Loucy (cell line): ENCODE results near the gene LRG1.

Experiments used
- H2AFZ ChIP-seq: fragments of 200-600 bp; sonication (generic); 2 replicates; pipeline ENCODE4 v1.6.0; 2016; ENCODE audit warnings: antibody characterized with exemption, mild to moderate bottlenecking, low read length, moderate library complexity
- H3F3A ChIP-seq: fragments of 200-600 bp; 2 replicates; pipeline ENCODE4 v1.6.0; 2016; ENCODE audit warnings: antibody characterized with exemption, low read depth, mild to moderate bottlenecking
- H3K27me3 ChIP-seq: fragments of 200-600 bp; sonication (generic); 2 replicates; pipeline ENCODE4 v1.6.1; 2014; ENCODE audit warnings: low read length, mild to moderate bottlenecking; ENCODE audit not compliant: insufficient read depth, poor library complexity, severe bottlenecking
- H3K36me3 ChIP-seq: fragments of 200-600 bp; sonication (generic); 2 replicates; pipeline ENCODE4 v1.6.1; 2016; ENCODE audit warnings: low read length; ENCODE audit not compliant: insufficient read depth
- H3K4me1 ChIP-seq: fragments of 200-600 bp; sonication (generic); 2 replicates; pipeline ENCODE4 v1.5.1; 2014; ENCODE audit warnings: low read length, mild to moderate bottlenecking; ENCODE audit not compliant: insufficient read depth, poor library complexity, severe bottlenecking
- H3K4me2 ChIP-seq: fragments of 200-600 bp; sonication (generic); 2 replicates; pipeline ENCODE4 v1.6.0; 2014; ENCODE audit warnings: antibody characterized with exemption, low read length, low read depth, mild to moderate bottlenecking; ENCODE audit not compliant: poor library complexity, severe bottlenecking
- H3K4me3 ChIP-seq: fragments of 200-600 bp; sonication (generic); 2 replicates; pipeline ENCODE4 v1.5.1; 2014; ENCODE audit warnings: low read length, mild to moderate bottlenecking, mixed read lengths; ENCODE audit not compliant: poor library complexity, severe bottlenecking
- H3K79me2 ChIP-seq: fragments of 200-600 bp; sonication (generic); 2 replicates; pipeline ENCODE4 v1.6.1; 2014; ENCODE audit warnings: low read length; ENCODE audit not compliant: insufficient read depth
- H3K9ac ChIP-seq: fragments of 200-600 bp; sonication (generic); 2 replicates; pipeline ENCODE4 v1.6.0; 2014; ENCODE audit warnings: mild to moderate bottlenecking, low read depth, low read length, moderate library complexity; ENCODE audit not compliant: poor library complexity, severe bottlenecking
- H3K9me2 ChIP-seq: fragments of 200-600 bp; sonication (generic); replicated peaks from 2 replicates; pipeline ENCODE4 v1.6.1; 2016; ENCODE audit warnings: low read depth, low read length, mixed read lengths
- H3K9me3 ChIP-seq: fragments of 200-600 bp; sonication (generic); 2 replicates; pipeline ENCODE4 v1.6.1; 2014; ENCODE audit warnings: mild to moderate bottlenecking, antibody characterized with exemption, low read length, low read depth; ENCODE audit not compliant: insufficient read depth
- H4K20me1 ChIP-seq: fragments of 200-600 bp; sonication (generic); 2 replicates; pipeline ENCODE4 v1.6.0; 2014; ENCODE audit warnings: antibody characterized with exemption, low read length, mild to moderate bottlenecking; ENCODE audit not compliant: insufficient read depth, poor library complexity, severe bottlenecking
- CTCF ChIP-seq: fragments of 200-600 bp; sonication (generic); conservative IDR thresholded peaks from 2 replicates; pipeline ENCODE4 v1.5.1; 2014; ENCODE audit warnings: mild to moderate bottlenecking, antibody characterized with exemption, low read length
- EZH2phosphoT487 ChIP-seq: fragments of 200-600 bp; IDR thresholded peaks from 2 replicates; pipeline ENCODE4 v1.6.1; 2018; ENCODE audit warnings: antibody characterized with exemption, mild to moderate bottlenecking, moderate library complexity, borderline replicate concordance

Gene LRG1

GRCh38 chr19:4571305-4571917 lies 31.6 kb upstream of the LRG1 start:
- Histone ChIP-seq H3K4me2 (no peak overlapping the region), H3K36me3 (no peaks in the 10 kb centered on the region), H3K4me1 (peaks cover 4% of the 10 kb centered on the region), H3K4me3 (no peak overlapping the region), H3K79me2 (no peaks in the 10 kb centered on the region), H3F3A (no peaks in the 10 kb centered on the region), H3K27me3 (no peaks in the 10 kb centered on the region), H3K9me3 (no peaks in the 10 kb centered on the region), H3K9ac (no peak overlapping the region), H2AFZ (no peak overlapping the region), H4K20me1 (no peaks in the 10 kb centered on the region), H3K9me2 (no peaks in the 10 kb centered on the region)
- no peak for TF ChIP-seq EZH2phosphoT487
- no peak for TF ChIP-seq CTCF

- no peaks in the 10 kb centered on the region for H3K79me2 ChIP-seq
- no peak overlapping the region for H3K4me2 ChIP-seq
- H3K27me3 ChIP-seq, result no peaks in the 10 kb centered on the region
- H3K9me3 ChIP-seq, result no peaks in the 10 kb centered on the region
- no peak overlapping the region for H3K4me3 ChIP-seq
- H2AFZ ChIP-seq, result no peak overlapping the region
- no peak for TF ChIP-seq CTCF
- H3F3A ChIP-seq, result no peaks in the 10 kb centered on the region
- H3K36me3 ChIP-seq, result no peaks in the 10 kb centered on the region
- H3K9ac ChIP-seq, result no peak overlapping the region
- H3K9me2 ChIP-seq, result no peaks in the 10 kb centered on the region
- H4K20me1 ChIP-seq, result no peaks in the 10 kb centered on the region
- H3K4me1 ChIP-seq, result peaks cover 4% of the 10 kb centered on the region
Observed at GRCh38 chr19:4570916-4571304, 31.1 kb upstream of the LRG1 start.

GRCh38 chr19:4570402-4570801 lies 30.6 kb upstream of the LRG1 start:
- H2AFZ ChIP-seq, result no peak overlapping the region
- TF ChIP-seq CTCF (no peak), EZH2phosphoT487 (no peak)
- no peaks in the 10 kb centered on the region for H4K20me1 ChIP-seq
- H3K27me3 ChIP-seq, result no peaks in the 10 kb centered on the region
- H3K9ac ChIP-seq, result no peak overlapping the region
- peaks cover 3% of the 10 kb centered on the region for H3K4me1 ChIP-seq
- no peaks in the 10 kb centered on the region for H3K36me3 ChIP-seq
- H3K9me2 ChIP-seq, result no peaks in the 10 kb centered on the region
- no peaks in the 10 kb centered on the region for H3F3A ChIP-seq
- no peaks in the 10 kb centered on the region for H3K79me2 ChIP-seq
- no peaks in the 10 kb centered on the region for H3K9me3 ChIP-seq
- no peak overlapping the region for H3K4me3 ChIP-seq
- no peak overlapping the region for H3K4me2 ChIP-seq
